GM21786 (cell line): ENCODE data around the gene CLEC4F.
"Not testable (repeated sequence)": the region's sequence is repeated elsewhere in the genome, so short reads cannot be mapped to it uniquely, and the experiment has no call there.

Source experiments
- ATAC-seq: cut with Tn5 transposase; IDR thresholded peaks from one replicate; pipeline ENCODE4 v1.9.1; 2021; ENCODE audit not compliant: unreplicated experiment

The CLEC4F gene

DNA sequence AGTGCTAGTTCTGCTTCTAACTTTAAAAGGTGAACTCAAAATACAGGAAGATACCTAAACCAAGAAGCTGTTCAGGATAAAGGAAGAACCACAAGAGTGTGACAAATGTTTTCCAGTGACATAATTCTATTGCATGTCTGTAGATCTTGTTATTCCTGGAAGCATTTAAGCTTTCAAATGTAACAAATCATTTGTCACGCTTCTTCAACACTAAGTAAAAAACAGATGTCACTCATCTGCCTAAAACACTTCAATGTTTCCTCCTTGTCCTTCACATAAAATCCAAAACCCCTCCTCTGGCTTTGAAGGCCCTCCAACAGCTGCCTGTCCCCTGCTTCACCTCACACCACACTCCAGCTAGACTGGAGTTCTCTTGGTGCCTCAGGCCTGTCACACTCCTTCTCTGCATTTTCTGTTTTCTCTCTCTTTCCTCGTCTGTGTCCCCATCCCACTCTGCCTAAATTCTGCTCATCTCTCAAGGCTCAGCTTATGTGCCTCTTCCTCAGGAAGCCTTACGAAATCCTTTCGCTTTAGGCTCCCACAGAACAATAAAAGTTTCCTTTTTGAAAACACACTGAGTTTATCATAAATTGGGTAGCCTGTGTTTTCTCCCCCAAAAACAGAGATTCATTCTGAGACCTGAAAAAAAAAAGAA, 6.4 kb upstream of the CLEC4F start:
- ATAC-seq, result no peak

DNA sequence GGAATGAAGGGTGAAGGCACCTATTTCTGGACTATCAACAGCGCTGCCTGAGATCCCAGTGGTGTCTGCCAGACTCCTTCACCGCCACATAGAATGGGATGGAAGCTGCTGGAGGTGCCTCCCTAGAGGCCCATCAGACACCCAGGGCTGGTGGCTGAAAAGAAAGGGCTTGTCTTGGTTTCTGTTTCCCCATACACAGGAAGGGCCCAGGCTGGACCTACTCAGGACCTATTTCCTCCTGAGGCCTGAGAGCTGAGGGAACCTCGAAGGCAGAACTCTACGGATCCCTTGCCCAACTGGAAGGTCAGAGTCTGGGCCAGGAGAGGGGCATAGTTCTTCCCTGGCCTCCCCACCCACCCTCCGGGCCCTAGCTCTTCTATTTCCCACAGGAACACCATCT, 2.9 kb upstream of the CLEC4F start:
- no peak for ATAC-seq

DNA sequence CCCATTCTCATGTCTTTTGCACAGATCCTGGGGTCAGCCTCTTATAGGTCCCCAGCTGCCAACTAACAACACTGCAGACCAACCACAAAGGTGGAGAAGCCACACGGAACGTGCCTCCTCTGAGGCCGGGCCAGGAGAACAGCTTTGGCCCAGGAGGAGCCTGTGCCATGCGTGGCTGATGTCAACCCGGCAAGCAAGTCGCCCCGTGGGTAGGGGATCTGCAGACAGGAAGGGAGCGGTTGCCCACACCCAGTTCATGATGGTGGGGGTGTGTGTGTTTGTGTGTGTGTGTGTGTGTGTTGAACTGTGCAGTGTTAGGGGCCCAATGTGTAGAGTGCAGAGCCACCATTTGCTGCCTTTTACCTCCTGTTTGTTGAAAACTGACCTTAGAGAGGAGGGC, 2.4 kb upstream of the CLEC4F start:
- ATAC-seq, result no peak

DNA sequence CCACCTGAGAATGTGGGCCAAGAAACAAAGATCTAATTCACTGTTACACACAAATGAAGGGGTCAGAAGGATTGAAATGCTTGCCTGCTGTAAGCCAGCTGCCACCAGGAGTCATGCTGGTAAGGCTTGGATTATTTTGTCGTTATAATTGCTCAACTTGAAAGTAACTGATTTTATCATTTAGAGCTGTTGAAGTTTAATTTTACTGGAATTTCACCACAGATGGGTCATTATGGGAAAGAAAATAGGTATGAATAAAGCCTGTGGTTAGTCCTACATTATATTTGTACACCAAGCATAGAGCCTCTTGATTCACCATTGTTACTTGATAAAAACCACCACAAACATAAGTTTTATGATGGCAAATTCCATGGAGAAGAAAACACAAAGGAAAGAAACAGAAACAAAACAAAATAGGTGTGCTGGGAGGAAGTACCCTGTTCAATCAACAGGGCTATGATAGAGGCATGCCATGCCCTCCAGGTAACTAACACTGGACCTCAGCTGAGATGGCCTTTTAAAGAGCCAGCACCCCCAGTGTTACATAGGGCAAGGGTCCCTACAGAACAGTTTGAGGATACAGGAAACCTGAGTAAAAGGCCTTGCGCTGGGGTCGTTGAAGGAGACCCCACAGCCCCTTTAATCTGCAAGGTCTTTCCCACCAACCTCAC, 3.0 kb downstream of the CLEC4F start:
- ATAC-seq, result no peak

DNA sequence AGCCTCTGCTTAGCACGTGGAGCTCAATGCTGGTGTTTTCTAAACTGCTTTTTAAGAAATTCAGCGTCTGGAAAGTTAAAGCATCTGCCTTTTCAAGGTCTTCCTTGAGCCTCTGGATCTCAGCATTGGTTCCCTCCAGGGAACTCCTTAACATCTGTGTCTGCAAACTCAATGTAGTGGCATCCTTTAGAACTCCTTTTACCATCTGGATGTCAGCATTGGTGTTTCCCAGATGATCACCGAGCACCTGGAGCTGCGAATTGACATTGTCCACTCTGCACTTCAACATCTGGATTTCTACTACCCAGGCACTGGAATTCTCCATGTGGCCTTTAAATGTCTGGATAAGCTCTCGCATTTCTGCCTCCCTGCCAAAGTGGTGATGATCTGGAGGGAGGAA, 3.7 kb downstream of the CLEC4F start:
- no peak for ATAC-seq

DNA sequence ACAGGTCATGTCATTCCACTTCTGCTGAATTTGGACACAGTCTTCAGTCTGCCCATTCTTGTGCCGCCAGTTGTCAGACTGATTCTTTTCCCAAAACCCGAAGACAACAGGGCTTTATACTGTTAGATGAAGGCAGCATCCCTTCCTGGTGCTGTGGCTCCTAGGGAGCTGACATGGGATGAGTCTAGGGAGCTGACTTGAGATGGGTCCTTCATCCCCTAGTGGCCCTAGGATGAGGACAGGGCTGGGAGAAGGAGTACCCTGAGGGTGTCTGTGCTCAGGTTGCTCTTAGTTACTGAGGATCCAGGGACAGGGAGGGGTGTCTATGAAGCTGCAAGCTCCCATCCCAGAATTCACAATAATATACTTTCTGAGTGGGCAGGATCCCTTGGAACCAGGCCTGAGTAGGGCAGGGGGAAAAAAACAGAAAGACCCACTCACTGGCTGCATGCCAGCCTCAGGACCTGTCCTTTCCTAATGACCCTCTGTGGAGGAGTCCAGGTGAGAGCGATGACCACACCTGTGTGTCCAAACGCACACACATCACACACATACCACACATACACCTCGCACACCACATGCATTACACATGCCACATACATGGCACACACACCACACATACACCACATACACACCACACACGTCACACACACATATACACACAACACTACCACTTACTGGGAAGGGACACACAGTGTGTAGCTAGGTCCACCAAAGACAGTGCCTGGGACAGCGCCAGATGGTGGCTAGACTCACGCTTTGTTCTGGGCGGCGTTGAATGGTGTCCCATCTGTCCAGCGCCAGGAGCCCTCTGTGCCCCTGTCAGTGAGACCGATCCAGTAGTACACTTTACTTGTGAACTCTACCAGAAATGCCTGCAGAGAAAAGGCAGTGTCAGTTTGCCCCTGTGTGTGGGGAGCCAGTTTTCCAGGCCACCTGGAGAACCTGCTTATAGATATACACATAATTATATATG, 11.1 kb downstream of the CLEC4F start:
- ATAC-seq, result no peak

DNA sequence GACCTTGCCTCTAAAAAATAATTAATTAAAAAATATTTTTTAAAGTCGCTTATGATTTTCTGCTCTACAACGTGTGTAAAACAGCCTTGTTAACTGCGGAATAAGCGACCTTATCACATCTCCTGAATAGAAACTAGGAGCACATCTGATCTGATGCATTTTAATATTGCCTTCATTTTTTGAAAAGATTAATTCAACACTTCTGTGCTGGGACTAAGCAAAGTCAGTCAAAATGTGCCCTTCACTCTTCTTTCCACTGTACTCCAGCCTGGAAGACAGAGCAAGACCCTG, 12.6 kb downstream of the CLEC4F start:
- ATAC-seq, result no peak

DNA sequence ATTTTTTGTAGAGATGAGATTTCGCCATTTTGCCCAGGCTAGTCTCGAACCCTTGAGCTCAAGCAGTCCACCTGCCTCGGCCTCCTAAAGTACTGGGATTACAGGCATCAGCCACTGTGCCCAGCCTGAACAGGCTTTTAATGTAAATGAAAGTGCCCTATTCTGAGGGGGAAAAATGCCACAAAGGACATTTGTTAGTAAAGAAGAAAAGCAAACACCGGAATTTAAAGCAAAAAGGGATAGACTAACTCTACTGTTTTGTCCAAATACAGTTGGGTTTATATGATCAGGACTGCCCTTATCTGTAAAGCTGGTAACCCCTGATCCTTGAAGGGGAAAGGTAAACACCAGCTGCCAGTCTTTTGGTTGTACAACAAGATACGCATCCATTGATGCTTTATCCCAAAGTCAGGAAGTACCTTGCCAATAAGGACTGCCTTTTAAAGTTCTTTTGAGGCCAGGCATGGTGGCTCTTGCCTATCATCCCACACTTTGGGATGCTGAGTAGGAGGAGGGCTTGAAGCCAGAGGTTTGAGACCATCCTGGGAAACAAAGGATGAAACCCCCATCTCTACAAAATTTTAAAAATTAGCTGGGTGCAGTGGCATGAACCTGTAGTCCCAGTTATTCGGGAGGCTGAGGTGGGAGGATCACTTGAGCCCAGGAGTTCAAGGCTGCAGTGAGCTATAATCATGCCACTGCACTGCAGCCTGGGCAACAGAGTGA, 13.1 kb downstream of the CLEC4F start:
- ATAC-seq, result no peak

DNA sequence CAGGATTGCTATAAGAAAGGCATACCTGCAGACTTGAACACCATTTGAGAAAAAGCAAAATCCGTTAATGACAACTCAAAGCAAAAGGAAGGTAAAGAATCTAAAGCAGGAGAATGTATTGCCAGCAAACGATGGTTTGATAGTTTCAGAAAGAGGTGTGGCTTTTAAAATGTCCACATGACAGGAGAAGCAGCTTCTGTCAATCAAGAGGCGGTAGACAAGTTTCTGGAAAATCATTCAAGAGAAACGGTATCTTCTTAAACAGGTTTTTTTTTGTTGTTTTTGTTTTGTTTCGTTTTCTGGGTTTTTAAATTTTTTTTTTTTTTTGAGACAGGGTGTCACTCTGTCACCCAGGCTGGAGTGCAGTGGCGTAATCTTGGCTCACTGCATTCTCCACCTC, 13.8 kb downstream of the CLEC4F start:
- ATAC-seq, result no peak

DNA sequence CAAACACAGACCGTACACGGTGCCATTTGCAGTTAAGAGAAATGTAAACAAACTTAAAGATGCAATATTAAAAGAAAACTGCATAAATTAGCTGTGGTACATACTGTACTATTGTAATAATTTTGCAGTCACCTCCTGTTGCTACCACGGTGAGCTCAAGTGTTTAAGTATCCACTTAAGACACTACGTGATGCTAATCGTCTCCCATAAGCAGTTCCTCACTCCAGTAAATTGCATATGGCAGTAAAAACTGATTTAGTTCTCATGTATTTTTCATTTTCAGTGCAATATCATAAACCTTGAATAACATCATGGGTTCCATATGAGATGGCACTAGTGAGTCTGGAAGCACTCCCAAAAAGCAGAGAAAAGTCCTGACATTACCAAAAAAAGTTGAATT, 14.4 kb downstream of the CLEC4F start:
- no peak for ATAC-seq

DNA sequence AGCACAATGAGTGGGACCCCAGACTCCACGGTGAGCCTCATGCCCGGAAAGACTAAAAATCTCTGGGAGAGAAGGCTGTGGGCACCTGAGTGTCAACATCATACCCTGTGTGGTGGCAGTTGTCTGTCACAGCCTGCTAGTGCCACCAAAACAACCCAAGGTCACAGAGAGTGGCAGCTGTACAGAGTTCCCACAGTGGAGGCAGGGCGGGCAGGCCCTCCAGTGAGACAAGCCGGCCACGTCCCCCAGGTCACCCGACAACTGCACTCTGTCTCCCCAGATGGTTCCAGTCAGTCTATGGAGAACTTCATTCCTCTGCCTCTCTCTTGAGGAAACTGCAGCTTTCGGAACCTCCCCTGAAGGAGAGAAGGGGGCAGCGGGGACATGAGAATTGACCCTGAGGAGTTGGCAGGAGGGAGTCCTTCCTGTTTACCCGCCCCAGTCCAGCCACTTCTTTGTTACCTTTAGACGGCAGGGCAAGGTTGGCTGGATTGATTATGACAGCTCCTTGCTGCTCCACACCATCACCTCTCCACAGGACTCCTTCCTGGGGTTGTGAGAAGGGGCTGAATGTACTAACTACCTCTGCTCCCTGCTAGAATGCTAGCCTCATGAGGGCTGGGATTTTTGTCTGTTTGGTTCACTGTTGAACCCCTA, 18.7 kb downstream of the CLEC4F start:
- no peak for ATAC-seq

DNA sequence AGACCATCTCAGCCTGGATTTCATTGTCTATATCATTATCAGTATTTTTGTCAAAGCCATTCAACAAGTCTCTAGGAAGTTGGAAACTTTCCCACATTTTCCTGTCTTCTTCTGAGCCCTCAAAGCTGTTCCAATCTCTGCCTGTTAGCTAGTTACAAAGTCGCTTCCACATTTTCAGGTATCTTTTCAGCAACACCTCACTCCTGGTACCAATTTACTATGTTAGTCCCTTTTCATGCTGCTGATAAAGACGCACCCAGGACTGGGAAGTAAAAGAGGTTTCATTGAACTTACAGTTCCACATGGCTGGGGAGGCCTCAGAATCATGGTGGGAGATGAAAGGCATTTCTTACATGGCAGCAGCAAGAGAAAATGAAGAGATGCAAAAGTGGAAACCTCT, 20.7 kb downstream of the CLEC4F start:
- ATAC-seq, result no peak

DNA sequence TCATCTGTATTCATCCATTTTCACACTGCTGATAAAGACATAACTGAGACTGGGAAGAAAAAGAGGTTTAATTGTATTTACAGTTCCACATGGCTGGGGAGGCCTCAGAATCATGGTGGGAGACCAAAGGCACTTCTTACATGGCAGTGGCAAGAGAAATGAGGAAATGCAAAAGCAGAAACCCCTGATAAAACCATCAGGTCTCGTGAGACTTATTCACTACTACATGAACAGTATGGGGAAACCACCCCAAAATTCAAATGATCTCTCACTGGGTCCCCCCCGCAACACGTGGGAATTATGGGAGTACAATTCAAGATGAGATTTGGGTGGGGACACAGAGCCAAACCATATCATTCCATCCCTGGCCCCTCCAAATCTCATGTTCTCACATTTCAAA, 22.4 kb downstream of the CLEC4F start:
- ATAC-seq, result not testable (repeated sequence)

DNA sequence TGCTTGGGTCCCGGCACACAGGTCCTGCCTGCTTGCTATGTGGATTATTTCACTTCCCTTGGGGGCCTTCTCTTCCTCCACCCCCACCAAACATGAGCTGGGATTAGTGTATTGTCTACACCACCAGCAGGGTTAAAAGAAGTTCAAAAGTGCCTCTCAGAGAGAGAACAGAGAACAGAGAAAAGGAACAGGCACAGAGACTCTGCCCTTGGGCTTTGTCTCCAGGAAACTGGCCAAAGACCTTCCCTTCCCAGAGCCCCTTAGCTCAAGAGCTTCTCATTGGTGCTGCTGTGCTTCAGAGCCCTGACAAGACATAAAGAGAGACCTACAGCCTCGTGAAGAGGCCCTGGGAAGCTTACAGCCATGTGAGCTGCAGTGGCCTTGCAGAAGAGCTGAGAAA, 22.9 kb downstream of the CLEC4F start:
- ATAC-seq, result no peak

DNA sequence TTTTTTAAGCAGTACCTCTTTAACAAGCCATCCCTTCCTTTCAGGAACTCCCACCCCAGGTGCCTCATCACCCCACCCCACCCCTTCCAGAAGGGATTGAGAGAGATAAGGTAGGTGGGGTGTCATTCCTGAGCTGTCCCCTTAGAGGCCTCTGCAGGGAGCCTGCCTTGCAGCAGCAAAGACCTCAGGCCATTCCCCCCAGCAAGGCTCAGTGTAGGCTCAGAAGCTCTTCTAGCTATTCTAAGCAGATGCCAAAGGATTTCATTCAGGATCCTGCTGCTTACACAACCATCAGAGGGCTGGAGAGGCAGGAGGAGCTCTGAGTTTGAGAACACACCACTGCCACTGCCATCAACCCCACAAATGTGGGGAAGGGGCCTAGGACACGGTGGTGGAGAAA, 24.1 kb downstream of the CLEC4F start:
- ATAC-seq, result no peak

DNA sequence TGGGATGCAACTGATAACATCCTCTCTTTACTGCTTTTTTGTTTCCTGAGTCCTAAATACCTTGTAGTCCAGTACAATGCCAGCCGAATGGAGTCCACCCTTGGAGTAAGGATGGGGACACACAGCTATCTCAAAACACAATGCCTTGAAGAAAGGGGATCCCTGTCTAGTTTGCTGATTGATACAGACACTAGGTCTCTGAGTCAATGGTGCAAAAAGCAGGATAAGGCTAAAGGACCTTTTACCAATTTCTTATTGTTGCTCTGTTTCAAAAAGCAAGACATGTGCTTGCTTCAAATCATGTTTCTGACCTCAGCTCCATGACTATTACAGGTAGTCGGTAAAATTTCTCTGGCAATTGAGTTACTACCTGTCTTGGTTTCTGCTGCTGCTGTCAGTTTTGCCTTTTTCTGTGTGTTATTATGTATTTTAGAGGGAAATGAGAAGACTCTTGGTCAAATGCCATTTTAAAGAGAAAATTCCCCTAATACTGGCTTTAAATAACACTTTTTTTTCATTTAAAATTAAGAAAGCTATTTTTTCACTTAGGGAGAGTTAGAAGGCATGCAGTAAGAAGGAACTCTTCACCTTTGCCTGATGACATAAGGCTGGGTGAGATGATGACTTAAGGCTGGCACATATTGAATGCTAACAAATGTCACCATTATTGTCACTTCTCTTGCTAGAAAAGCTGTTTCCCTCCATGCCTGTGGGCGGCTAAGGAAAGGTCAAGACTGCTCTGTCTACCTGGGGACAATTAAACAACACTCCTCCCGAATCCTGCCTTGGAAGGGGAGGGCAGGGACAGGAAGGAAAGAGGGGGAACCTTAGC, 25.0 kb downstream of the CLEC4F start:
- no peak for ATAC-seq

DNA sequence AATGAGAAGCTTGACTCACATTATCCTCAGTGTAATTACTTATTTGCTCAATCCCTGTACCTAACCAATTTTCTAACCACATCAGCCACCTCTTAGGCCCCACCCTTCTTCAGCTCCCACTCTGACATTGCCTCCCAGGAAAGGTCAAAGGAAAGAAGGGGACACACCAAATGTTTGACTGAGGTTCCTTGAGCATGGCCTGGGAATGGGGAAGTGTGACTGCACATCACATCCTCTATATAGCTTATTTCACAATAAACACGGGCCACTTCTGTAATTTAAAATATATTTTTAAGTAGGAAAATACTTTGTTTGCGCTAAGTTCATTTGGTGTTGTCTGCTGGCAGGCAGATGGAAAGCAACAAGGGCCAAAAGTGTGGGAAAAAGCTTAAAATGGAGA, 26.9 kb downstream of the CLEC4F start:
- ATAC-seq, result no peak

DNA sequence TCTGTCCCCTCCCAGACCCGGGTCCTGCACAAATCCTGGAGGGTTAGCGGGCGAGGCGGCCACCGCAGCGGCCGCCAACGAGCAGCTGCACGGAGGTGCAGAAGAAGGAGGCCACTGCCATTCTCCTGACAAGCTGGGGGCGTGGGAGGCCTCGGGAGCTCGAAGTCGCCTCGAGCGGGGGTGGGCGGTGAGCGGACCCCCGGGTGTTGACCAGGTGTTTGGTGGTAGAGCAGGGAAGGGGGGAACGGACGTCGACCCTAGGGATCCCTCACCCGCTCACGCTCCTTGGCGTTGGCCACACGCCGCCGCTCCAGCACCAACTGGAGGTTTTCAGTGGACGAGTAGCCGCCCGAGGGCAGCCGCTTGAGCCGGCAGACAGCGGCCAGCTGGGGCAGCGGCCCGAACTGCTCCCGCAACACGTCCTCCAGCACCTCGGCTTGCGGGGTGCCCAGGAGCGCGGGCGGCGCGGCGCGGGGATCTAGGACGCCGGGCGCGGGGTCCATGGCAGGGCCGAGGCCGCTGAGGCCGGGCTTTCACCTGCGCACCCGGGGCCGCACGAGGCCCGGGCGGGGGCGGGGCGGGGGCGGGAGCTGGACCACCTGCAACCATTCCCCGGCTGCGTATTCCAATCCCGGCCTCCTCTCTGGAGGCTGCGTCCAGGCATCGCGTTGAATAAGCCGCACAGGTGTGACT, 30.1 kb downstream of the CLEC4F start, which contains the start of gene FIGLA:
Gene FIGLA, minus strand, starts transcription at position 508 of the 693 bp plus-strand sequence. Its CDS starts 5 bp downstream, at position 503.
- no peak for ATAC-seq
